BE2C (cell line): ENCODE measurements around the gene SYT9.

Experiments used
- DNase-seq: peaks from one replicate; pipeline ENCODE4 v3.0.0-alpha.2; 2020
- H3K27me3 ChIP-seq: fragments of 250-450 bp; sonication (Bioruptor Pico); 2 replicates; pipeline ENCODE4 v1.5.1; 2020; ENCODE audit warnings: mild to moderate bottlenecking
- H3K36me3 ChIP-seq: fragments of 250-450 bp; sonication (Bioruptor Pico); 2 replicates; pipeline ENCODE4 v1.5.1; 2020; ENCODE audit warnings: mild to moderate bottlenecking
- H3K4me1 ChIP-seq: fragments of 250-450 bp; sonication (Bioruptor Pico); 2 replicates; pipeline ENCODE4 v1.5.1; 2020
- H3K4me3 ChIP-seq: 2 replicates; pipeline ENCODE4 v1.5.1; 2011; ENCODE audit warnings: low read depth, low read length
- H3K9me3 ChIP-seq: fragments of 250-450 bp; sonication (Bioruptor Pico); 2 replicates; pipeline ENCODE4 v1.5.1; 2020
- TF ChIP-seq, protein P1 (sequence below): IDR thresholded peaks from 2 replicates; pipeline ENCODE4 v1.5.1; 2012; ENCODE audit warnings: mild to moderate bottlenecking, low read depth, low read length

Gene SYT9

DNA sequence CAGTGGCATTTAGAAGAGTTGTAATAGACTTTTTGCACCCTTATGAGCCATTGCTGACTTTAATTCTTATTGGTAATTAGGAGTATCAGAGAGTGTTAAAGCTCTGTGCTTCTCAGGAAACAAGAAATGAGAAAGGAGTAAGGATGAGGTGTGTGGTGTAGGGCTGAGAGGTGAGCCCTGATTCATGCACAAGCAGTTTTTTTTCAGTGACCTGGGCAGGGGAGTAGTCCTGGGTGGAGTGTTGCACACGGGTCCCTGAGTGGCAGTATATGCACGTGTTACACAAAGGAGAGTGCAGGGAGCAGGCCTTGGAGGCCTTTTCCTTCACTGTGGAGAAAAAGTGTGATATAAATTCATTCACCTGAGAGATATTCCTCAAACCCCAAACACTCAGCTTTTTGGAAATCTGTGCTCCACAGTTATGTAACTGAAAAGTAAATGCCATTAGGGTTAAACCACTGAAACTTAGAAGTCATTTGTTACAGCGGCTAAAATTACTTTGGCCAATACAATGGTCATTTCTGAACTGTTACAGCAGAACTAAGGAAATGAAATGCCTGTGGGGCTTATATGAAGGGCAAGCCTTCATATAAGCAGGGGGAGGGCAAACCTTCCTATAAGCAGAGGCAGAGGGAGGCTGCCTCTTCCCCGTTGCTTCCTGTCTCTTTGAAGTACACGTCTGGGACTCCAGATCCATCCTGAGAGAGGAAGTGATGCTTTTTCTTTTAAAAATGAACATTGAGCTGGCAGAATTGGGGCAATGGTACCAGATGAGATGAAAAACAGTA, 171.0 kb downstream of the SYT9 start:
- H3K27me3 ChIP-seq, result no peaks in the 10 kb centered on the region
- DNase-seq, result no peak
- TF ChIP-seq, protein P1, sequence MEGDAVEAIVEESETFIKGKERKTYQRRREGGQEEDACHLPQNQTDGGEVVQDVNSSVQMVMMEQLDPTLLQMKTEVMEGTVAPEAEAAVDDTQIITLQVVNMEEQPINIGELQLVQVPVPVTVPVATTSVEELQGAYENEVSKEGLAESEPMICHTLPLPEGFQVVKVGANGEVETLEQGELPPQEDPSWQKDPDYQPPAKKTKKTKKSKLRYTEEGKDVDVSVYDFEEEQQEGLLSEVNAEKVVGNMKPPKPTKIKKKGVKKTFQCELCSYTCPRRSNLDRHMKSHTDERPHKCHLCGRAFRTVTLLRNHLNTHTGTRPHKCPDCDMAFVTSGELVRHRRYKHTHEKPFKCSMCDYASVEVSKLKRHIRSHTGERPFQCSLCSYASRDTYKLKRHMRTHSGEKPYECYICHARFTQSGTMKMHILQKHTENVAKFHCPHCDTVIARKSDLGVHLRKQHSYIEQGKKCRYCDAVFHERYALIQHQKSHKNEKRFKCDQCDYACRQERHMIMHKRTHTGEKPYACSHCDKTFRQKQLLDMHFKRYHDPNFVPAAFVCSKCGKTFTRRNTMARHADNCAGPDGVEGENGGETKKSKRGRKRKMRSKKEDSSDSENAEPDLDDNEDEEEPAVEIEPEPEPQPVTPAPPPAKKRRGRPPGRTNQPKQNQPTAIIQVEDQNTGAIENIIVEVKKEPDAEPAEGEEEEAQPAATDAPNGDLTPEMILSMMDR, result no peak
- no peaks in the 10 kb centered on the region for H3K9me3 ChIP-seq
- no peak overlapping the region for H3K4me3 ChIP-seq
- H3K36me3 ChIP-seq, result no peaks in the 10 kb centered on the region
- H3K4me1 ChIP-seq, result peaks cover 5% of the 10 kb centered on the region; the same call in 1 of the 2 replicates

DNA sequence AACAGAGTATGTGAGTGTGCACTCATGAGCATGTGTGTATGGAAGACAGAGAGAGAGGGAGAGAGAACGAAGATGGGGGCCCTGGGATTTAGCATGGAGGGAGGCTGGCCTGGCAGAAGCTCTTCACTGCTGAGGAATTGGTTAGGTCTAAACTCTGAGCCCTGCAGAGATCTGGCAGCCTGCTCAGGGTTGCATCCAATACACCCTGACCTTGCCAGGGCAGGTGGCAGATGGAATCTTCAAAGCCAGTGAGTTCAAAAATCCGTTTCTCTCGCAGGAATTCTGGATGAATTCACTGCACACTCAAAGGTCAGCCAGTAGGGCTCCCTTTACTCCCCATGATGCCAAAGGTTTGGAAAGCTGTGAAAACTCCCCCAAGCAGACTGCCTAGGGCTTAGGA, 172.2 kb downstream of the SYT9 start:
- Histone ChIP-seq H3K36me3 (no peaks in the 10 kb centered on the region), H3K4me1 (peaks cover under 1% of the 10 kb centered on the region; the same call in 1 of the 2 replicates), H3K9me3 (no peaks in the 10 kb centered on the region), H3K4me3 (no peak overlapping the region), H3K27me3 (no peaks in the 10 kb centered on the region)
- DNase-seq, result no peak
- TF ChIP-seq, protein P1, result no peak

DNA sequence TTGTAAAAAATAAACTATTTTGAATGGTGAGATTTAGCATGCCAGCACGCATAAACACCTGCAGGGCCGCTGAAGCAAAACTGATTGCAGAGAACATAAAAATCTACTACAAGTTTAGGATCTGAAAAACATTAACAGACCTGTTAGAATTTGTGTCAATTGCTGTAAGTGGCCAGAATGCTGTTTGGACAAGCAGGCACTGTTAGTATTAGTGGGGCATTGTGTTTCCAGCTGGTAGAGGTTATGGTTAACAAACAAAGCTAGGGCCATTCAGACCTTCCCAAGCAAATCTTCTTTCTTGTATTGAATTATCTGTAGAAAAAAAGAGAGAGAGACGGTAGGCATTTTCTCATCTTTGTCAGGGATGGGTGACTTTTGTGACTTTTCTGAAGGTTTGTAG, 176.0 kb downstream of the SYT9 start:
- Histone ChIP-seq H3K9me3 (no peaks in the 10 kb centered on the region), H3K27me3 (no peaks in the 10 kb centered on the region), H3K36me3 (no peaks in the 10 kb centered on the region), H3K4me1 (no peaks in the 10 kb centered on the region), H3K4me3 (no peak overlapping the region)
- TF ChIP-seq, protein P1, result no peak
- DNase-seq, result no peak

DNA sequence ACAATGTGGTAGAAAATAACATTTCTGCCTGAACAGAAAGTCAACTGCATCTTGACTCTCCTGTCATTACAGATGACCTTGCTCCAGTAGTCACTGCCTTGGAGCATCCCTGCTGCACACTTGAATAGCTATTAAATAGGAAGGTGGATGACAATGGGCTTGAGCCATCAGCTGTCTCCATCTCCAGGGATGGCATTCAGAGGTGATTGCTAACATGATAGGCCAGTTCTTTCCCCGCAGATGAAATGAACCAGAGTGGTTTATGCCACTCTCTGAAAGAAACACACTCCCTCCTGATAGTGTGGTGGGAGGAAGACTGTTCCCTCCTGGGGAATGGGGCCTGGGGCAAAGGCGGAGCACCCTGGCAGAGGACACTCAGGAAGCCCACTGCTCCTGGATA, 176.5 kb downstream of the SYT9 start:
- no peaks in the 10 kb centered on the region for H3K4me1 ChIP-seq
- H3K4me3 ChIP-seq, result no peak overlapping the region
- H3K36me3 ChIP-seq, result no peaks in the 10 kb centered on the region
- H3K27me3 ChIP-seq, result no peaks in the 10 kb centered on the region
- no peak for DNase-seq
- H3K9me3 ChIP-seq, result no peaks in the 10 kb centered on the region
- TF ChIP-seq, protein P1, result no peak

DNA sequence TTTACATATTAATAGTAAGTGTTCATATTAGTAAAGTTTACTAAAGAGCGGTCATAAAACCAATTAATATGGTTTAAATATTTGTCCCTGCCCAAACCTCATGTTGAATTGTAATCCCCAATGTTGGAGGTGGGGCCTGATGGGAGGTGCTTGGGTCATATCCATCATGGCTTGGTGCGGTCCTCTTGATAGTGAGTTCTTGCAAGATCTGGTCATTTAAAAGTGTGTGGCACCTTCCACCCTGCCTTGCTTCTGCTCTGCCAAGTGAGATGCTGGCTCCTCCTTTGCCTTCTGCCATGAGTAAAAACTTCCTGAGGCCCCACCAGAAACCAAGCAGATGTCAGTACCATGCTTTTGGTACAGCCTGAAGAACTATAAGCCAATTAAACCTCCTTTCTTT, 178.8 kb downstream of the SYT9 start:
- H3K4me3 ChIP-seq, result no peak overlapping the region
- no peak for DNase-seq
- TF ChIP-seq, protein P1, result no peak
- H3K9me3 ChIP-seq, result no peaks in the 10 kb centered on the region
- H3K36me3 ChIP-seq, result no peaks in the 10 kb centered on the region
- no peaks in the 10 kb centered on the region for H3K4me1 ChIP-seq
- H3K27me3 ChIP-seq, result no peaks in the 10 kb centered on the region

DNA sequence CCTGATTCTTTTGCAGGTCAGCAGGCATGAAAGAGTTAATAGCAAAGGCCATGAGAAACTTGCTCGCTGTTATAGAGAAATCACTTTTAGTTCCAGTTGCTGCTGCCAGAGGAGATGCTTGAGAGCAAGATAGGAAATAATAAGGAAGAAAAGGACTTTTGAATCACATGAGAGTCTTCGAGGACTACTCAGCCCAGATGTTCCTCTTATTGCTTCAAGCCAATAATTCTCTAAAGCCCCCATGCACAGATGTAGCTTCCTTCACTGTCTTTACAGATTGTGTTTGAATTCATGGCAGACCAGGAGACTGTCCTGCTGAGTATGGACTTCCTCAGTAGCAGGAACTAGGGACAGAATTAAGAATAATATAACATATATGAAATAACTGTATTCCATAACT, 183.5 kb downstream of the SYT9 start:
- TF ChIP-seq, protein P1, result no peak
- Histone ChIP-seq H3K9me3 (no peaks in the 10 kb centered on the region), H3K4me1 (no peaks in the 10 kb centered on the region), H3K36me3 (no peaks in the 10 kb centered on the region), H3K4me3 (no peak overlapping the region), H3K27me3 (no peaks in the 10 kb centered on the region)
- DNase-seq, result no peak
